GM12873 (cell line): ENCODE data around the gene PRCC.

Experiments
- CTCF ChIP-seq: IDR thresholded peaks from 2 replicates; pipeline ENCODE4 v1.5.1; 2012; ENCODE audit warnings: low read depth, mild to moderate bottlenecking, moderate library complexity, low read length, control low read depth; ENCODE audit not compliant: insufficient read depth; ENCODE audit errors: missing control alignments

Gene PRCC

DNA sequence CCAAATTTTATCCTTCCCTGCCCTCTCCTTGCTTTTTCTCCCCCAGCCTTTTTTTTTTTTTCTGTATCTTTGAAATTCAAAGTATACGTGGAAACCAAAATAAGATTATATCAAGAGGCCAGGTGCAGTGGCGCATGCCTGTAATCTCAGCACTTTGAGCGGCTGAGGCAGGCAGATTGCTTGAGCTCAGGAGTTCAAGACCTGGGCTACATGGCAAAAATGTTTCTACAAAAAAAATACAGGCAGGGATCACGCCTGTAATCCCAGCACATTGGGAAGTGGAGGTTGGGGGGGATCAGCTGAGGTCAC is 6.6 kb upstream of the PRCC start:
- TF ChIP-seq CTCF: no peak

- no peak for TF ChIP-seq CTCF
Observed at GRCh38 chr1:156765666-156766065, 1.7 kb upstream of the PRCC start.

- TF ChIP-seq CTCF: no peak
Observed at GRCh38 chr1:156766298-156767100, 836 bp upstream of the PRCC start.

GRCh38 chr1:156767879-156768604 is 707 bp downstream of the PRCC start:
- TF ChIP-seq CTCF: no peak

- no peak for TF ChIP-seq CTCF
Observed at GRCh38 chr1:156768610-156769295, 1.4 kb downstream of the PRCC start.

- peak; percentile 4 for TF ChIP-seq CTCF
Observed at GRCh38 chr1:156772222-156772621, 4.9 kb downstream of the PRCC start.
